Mesenchymal stem cell (in vitro differentiated cells and primary cell): ENCODE results near the gene CCDC40.

Experiments
- DNase-seq: peaks from one replicate; pipeline ENCODE4 v3.0.0-alpha.2; 2013
- H2AFZ ChIP-seq: one replicate; pipeline ENCODE4 v1.6.1; 2013; ENCODE audit warnings: low read depth, mild to moderate bottlenecking, control low read depth, inconsistent platforms, low read length, moderate library complexity
- H2AK5ac ChIP-seq: 2 replicates; pipeline ENCODE4 v1.6.1; 2013; ENCODE audit warnings: low read length, moderate library complexity, mild to moderate bottlenecking, inconsistent platforms; ENCODE audit not compliant: severe bottlenecking
- H2BK120ac ChIP-seq: one replicate; pipeline ENCODE4 v1.6.1; 2013; ENCODE audit warnings: low read depth, mild to moderate bottlenecking, inconsistent platforms, low read length, moderate library complexity
- H2BK12ac ChIP-seq, 2 experiments: one replicate each; pipeline ENCODE4 v1.6.1; 2013; ENCODE audit warnings: inconsistent platforms in 2 of 2, low read length in 2 of 2, mild to moderate bottlenecking in 2 of 2, moderate library complexity in 2 of 2, control low read depth in 1 of 2
- H2BK15ac ChIP-seq: one replicate; pipeline ENCODE4 v1.6.1; 2013; ENCODE audit warnings: mild to moderate bottlenecking, low read depth, inconsistent platforms; ENCODE audit not compliant: poor library complexity, severe bottlenecking
- H2BK5ac ChIP-seq: 2 replicates; pipeline ENCODE4 v1.6.1; 2013; ENCODE audit warnings: low read depth, mild to moderate bottlenecking, low read length, control low read depth, inconsistent platforms; ENCODE audit not compliant: poor library complexity, severe bottlenecking
- H3K14ac ChIP-seq, 2 experiments: one replicate each; pipeline ENCODE4 v1.6.1; 2013; ENCODE audit warnings: inconsistent platforms in 2 of 2, low read length in 2 of 2, control low read depth in 1 of 2, mild to moderate bottlenecking in 1 of 2, moderate library complexity in 1 of 2
- H3K18ac ChIP-seq, 2 experiments: one replicate each; pipeline ENCODE4 v1.6.1; 2013; ENCODE audit warnings: inconsistent platforms in 2 of 2, low read length in 2 of 2, control low read depth in 1 of 2, low read depth in 1 of 2, mild to moderate bottlenecking in 1 of 2
- H3K23ac ChIP-seq, 2 experiments: one replicate each; pipeline ENCODE4 v1.6.1; 2013; ENCODE audit warnings: inconsistent platforms in 2 of 2, low read length in 2 of 2, mild to moderate bottlenecking in 2 of 2, moderate library complexity in 2 of 2, control low read depth in 1 of 2
- H3K27ac ChIP-seq: 2 replicates; pipeline ENCODE4 v1.5.1; 2013; ENCODE audit warnings: mild to moderate bottlenecking, moderate library complexity, low read length, control low read depth, inconsistent platforms; ENCODE audit not compliant: poor library complexity, severe bottlenecking
- H3K27me3 ChIP-seq, 2 experiments: 2 replicates each; pipeline versions ENCODE4 v1.6.1 to v1.7.0; 2013; ENCODE audit warnings: low read length in 2 of 2, mild to moderate bottlenecking in 2 of 2, moderate library complexity in 2 of 2, control low read depth in 1 of 2, inconsistent platforms in 1 of 2; ENCODE audit not compliant: control insufficient read depth in 1 of 2, insufficient read depth in 1 of 2
- H3K36me3 ChIP-seq, 2 experiments: 2 replicates each; pipeline versions ENCODE4 v1.6.1 to v1.7.0; 2013; ENCODE audit warnings: low read length in 2 of 2, control low read depth in 1 of 2, inconsistent platforms in 1 of 2, low read depth in 1 of 2, mild to moderate bottlenecking in 1 of 2; ENCODE audit not compliant: insufficient read depth in 2 of 2, control insufficient read depth in 1 of 2
- H3K4ac ChIP-seq, 2 experiments: one replicate each; pipeline ENCODE4 v1.6.1; 2013; ENCODE audit warnings: inconsistent platforms in 2 of 2, low read length in 2 of 2, mild to moderate bottlenecking in 2 of 2, moderate library complexity in 2 of 2, control low read depth in 1 of 2, low read depth in 1 of 2
- H3K4me1 ChIP-seq: 2 replicates; pipeline ENCODE4 v1.6.1; 2013; ENCODE audit warnings: low read depth, low read length, control low read depth; ENCODE audit not compliant: control insufficient read depth, insufficient read depth
- H3K4me2 ChIP-seq: 2 replicates; pipeline ENCODE4 v1.6.1; 2013; ENCODE audit warnings: low read length, mild to moderate bottlenecking, inconsistent platforms; ENCODE audit not compliant: poor library complexity, severe bottlenecking
- H3K4me3 ChIP-seq, 2 experiments: 2 replicates each; pipeline versions ENCODE4 v1.5.1 to v1.7.0; 2013; ENCODE audit warnings: low read length in 2 of 2, mild to moderate bottlenecking in 2 of 2, control low read depth in 1 of 2, low read depth in 1 of 2; ENCODE audit not compliant: insufficient read depth in 1 of 2
- H3K79me1 ChIP-seq: replicated peaks from 2 replicates; pipeline ENCODE4 v1.6.1; 2013; ENCODE audit warnings: mild to moderate bottlenecking, control low read depth, low read length, inconsistent platforms; ENCODE audit not compliant: poor library complexity, severe bottlenecking
- H3K9ac ChIP-seq: 2 replicates; pipeline ENCODE4 v1.7.0; 2013; ENCODE audit warnings: mild to moderate bottlenecking, low read length, moderate library complexity
- H3K9me3 ChIP-seq: 2 replicates; pipeline ENCODE4 v1.7.0; 2013; ENCODE audit warnings: mild to moderate bottlenecking, low read length; ENCODE audit not compliant: control insufficient read depth
- H4K8ac ChIP-seq: one replicate; pipeline ENCODE4 v1.6.1; 2013; ENCODE audit warnings: inconsistent platforms, mild to moderate bottlenecking, low read length, moderate library complexity
- H4K91ac ChIP-seq: one replicate; pipeline ENCODE4 v1.6.1; 2013; ENCODE audit warnings: mild to moderate bottlenecking, low read length, inconsistent platforms
- WGBS: methylation state at CpG from one replicate; pipeline ENCODE4 v1.1.7; 2013; ENCODE audit warnings: mixed read lengths; 5-methylcytosine and 5-hydroxymethylcytosine counted together

Gene CCDC40

GRCh38 chr17:80060644-80061043 is 24.2 kb downstream of the CCDC40 start:
- peaks cover 15% of the 10 kb centered on the region for H3K4me1 ChIP-seq
- H3K27me3 ChIP-seq: no peaks in the 10 kb centered on the region
- H3K36me3 ChIP-seq: peaks cover 6 to 10% of the 10 kb centered on the region in 2 experiments
- H2AK5ac ChIP-seq: no peak overlapping the region
- H3K27ac ChIP-seq: no peak overlapping the region
- no peak overlapping the region for H2BK120ac ChIP-seq
- no peak overlapping the region for H3K23ac ChIP-seq
- no peak overlapping the region for H3K14ac ChIP-seq
- no peak overlapping the region for H4K91ac ChIP-seq
- no peak overlapping the region for H3K9ac ChIP-seq
- 98% methylated on average over 3 of the region's 4 CpGs for WGBS
- no peak for DNase-seq
- H3K18ac ChIP-seq: no peak overlapping the region
- H3K79me1 ChIP-seq: no peaks in the 10 kb centered on the region
- H2BK5ac ChIP-seq: no peak overlapping the region
- no peak overlapping the region for H3K4ac ChIP-seq
- no peak overlapping the region for H2BK15ac ChIP-seq
- H4K8ac ChIP-seq: no peak overlapping the region
- H3K4me2 ChIP-seq: no peak overlapping the region
- no peak overlapping the region for H2BK12ac ChIP-seq
- H2AFZ ChIP-seq: no peak overlapping the region
- H3K9me3 ChIP-seq: no peaks in the 10 kb centered on the region
- H3K4me3 ChIP-seq: no peak overlapping the region

GRCh38 chr17:80061421-80061820 is 25.0 kb downstream of the CCDC40 start:
- Histone ChIP-seq H3K4me2 (no peak overlapping the region), H3K4me1 (peaks cover 15% of the 10 kb centered on the region), H3K27ac (no peak overlapping the region), H3K23ac (no peak overlapping the region), H3K79me1 (no peaks in the 10 kb centered on the region), H4K91ac (no peak overlapping the region), H2AK5ac (no peak overlapping the region), H3K4me3 (no peak overlapping the region), H3K36me3 (peaks cover 6 to 10% of the 10 kb centered on the region in 2 experiments), H3K14ac (no peak overlapping the region), H3K9me3 (no peaks in the 10 kb centered on the region), H2AFZ (no peak overlapping the region), H2BK12ac (no peak overlapping the region), H2BK15ac (no peak overlapping the region), H2BK5ac (no peak overlapping the region), H4K8ac (no peak overlapping the region), H3K4ac (no peak overlapping the region), H3K18ac (no peak overlapping the region), H3K27me3 (no peaks in the 10 kb centered on the region), H3K9ac (no peak overlapping the region), H2BK120ac (no peak overlapping the region)
- no peak for DNase-seq
- 88% methylated on average over 12 of the region's 12 CpGs for WGBS

GRCh38 chr17:80063830-80064585 is 27.6 kb downstream of the CCDC40 start:
- Histone ChIP-seq H3K18ac (peak overlapping the region; percentile 2 to 51), H3K9ac (no peak overlapping the region), H2AFZ (no peak overlapping the region), H2BK12ac (peak overlapping the region; percentile 1 to 94), H3K4me2 (peak overlapping the region; percentile 11), H3K36me3 (peaks cover 2% of the 10 kb centered on the region in 2 experiments), H2BK120ac (no peak overlapping the region), H3K14ac (no peak overlapping the region), H3K79me1 (no peaks in the 10 kb centered on the region), H4K8ac (peak overlapping the region; percentile 70), H3K9me3 (no peaks in the 10 kb centered on the region), H3K4ac (no peak overlapping the region), H3K4me1 (peaks cover 15% of the 10 kb centered on the region), H2AK5ac (no peak overlapping the region), H3K27me3 (no peaks in the 10 kb centered on the region), H3K4me3 (no peak overlapping the region), H3K23ac (no peak overlapping the region), H2BK15ac (no peak overlapping the region), H3K27ac (no peak overlapping the region), H2BK5ac (no peak overlapping the region), H4K91ac (no peak overlapping the region)
- DNase-seq: peak; percentile 95
- WGBS: 41% methylated on average over 27 of the region's 27 CpGs

- H2BK5ac ChIP-seq: no peak overlapping the region
- H4K91ac ChIP-seq: peak overlapping the region; percentile 1
- H3K18ac ChIP-seq: peak overlapping the region; percentile 2 to 30
- H3K4me2 ChIP-seq: peak overlapping the region; percentile 11
- H2BK12ac ChIP-seq: peak overlapping the region; percentile 1 to 91
- H3K27ac ChIP-seq: no peak overlapping the region
- no peaks in the 10 kb centered on the region for H3K27me3 ChIP-seq
- H3K23ac ChIP-seq: no peak overlapping the region
- no peak overlapping the region for H3K9ac ChIP-seq
- H2AFZ ChIP-seq: no peak overlapping the region
- no peak overlapping the region for H2BK120ac ChIP-seq
- H3K36me3 ChIP-seq: no peaks in the 10 kb centered on the region
- H3K4me3 ChIP-seq: no peak overlapping the region
- WGBS: 73% methylated on average over 8 of the region's 8 CpGs
- no peak overlapping the region for H3K4ac ChIP-seq
- peak; percentile 8 for DNase-seq
- H2AK5ac ChIP-seq: no peak overlapping the region
- no peaks in the 10 kb centered on the region for H3K79me1 ChIP-seq
- H2BK15ac ChIP-seq: no peak overlapping the region
- peak overlapping the region in 1 of 2 experiments; percentile 42 for H3K14ac ChIP-seq
- peak overlapping the region; percentile 50 for H4K8ac ChIP-seq
- H3K4me1 ChIP-seq: peaks cover 12% of the 10 kb centered on the region
- H3K9me3 ChIP-seq: no peaks in the 10 kb centered on the region
Observed at GRCh38 chr17:80064696-80065095, 28.3 kb downstream of the CCDC40 start.
